ENCODE measurements around the gene KRT76.

GRCh38 chr12:52819731-52820510 lies 42.8 kb upstream of the KRT76 start:
- TF ChIP-seq CTCF (IDR thresholded peaks at IDR 0.05): no peak
- no peak for TF ChIP-seq POLR2AphosphoS5 (IDR thresholded peaks at IDR 0.05)
- no peak for TF ChIP-seq POLR2A (IDR thresholded peaks at IDR 0.05; ENCODE audit: low read depth)
- no peak for TF ChIP-seq EP300 (IDR thresholded peaks at IDR 0.05)

All from esophagus muscularis mucosa (tissue), 4 donors.